NCI-H128 (cell line): Measurements from ENCODE around the gene PPM1G.
"Not testable (repeated sequence)": the region's sequence is repeated elsewhere in the genome, so short reads cannot be mapped to it uniquely, and the experiment has no call there.

Experiments used
- DNase-seq: peaks from one replicate; lab custom pipeline; 2025; ENCODE audit not compliant: unreplicated experiment; lab: John Stamatoyannopoulos, UW

Gene PPM1G

GRCh38 chr2:27376151-27376865 is 33.1 kb downstream of the PPM1G start:
- DNase-seq = no peak

- no peak for DNase-seq
Measured at GRCh38 chr2:27375513-27376099, 33.8 kb downstream of the PPM1G start.

GRCh38 chr2:27373567-27373966 is 35.8 kb downstream of the PPM1G start:
- no peak for DNase-seq

GRCh38 chr2:27372937-27373336 is 36.5 kb downstream of the PPM1G start:
- no peak for DNase-seq

- DNase-seq = no peak
Measured at GRCh38 chr2:27370816-27371620, 38.4 kb downstream of the PPM1G start.

- peak; percentile 98 for DNase-seq
Measured at GRCh38 chr2:27370026-27370815, 39.2 kb downstream of the PPM1G start, which contains the start of the genes EIF2B4 and SNX17. EIF2B4 (minus strand) TSS chr2:27370338; CDS start chr2:27370314, 24 bp downstream. SNX17 (plus strand) TSS chr2:27370616; CDS start chr2:27370744, 128 bp downstream.

- peak; percentile 19 for DNase-seq
Measured at GRCh38 chr2:27369471-27370025, 39.8 kb downstream of the PPM1G start.

- no peak for DNase-seq
Measured at GRCh38 chr2:27363933-27364332, 45.5 kb downstream of the PPM1G start.

GRCh38 chr2:27362678-27363420 is 46.5 kb downstream of the PPM1G start:
- DNase-seq = no peak

GRCh38 chr2:27356382-27357181 is 52.8 kb downstream of the PPM1G start, which contains the start of gene GTF3C2:
GTF3C2 (minus strand) TSS chr2:27356764; CDS start chr2:27343554, 13,210 bp downstream.
- DNase-seq = peak; percentile 84

- no peak for DNase-seq
Measured at GRCh38 chr2:27356056-27356381, 53.4 kb downstream of the PPM1G start.

- no peak for DNase-seq
Measured at GRCh38 chr2:27354597-27354927, 54.8 kb downstream of the PPM1G start.

GRCh38 chr2:27353762-27354596 is 55.4 kb downstream of the PPM1G start:
- DNase-seq = no peak

GRCh38 chr2:27353386-27353761 is 56.0 kb downstream of the PPM1G start:
- not testable (repeated sequence) for DNase-seq

- DNase-seq = no peak
Measured at GRCh38 chr2:27351802-27352598, 57.4 kb downstream of the PPM1G start.

GRCh38 chr2:27350106-27350693 is 59.2 kb downstream of the PPM1G start:
- DNase-seq = no peak

- DNase-seq = no peak
Measured at GRCh38 chr2:27347641-27348040, 61.8 kb downstream of the PPM1G start.
